ENCODE data around the gene NRCAM. TPM values are rescaled to one million over a fixed set of nuclear protein-coding genes. Genes with fewer than 3 reads are reported as not detected.
"Not testable (repeated sequence)": the region's sequence is repeated elsewhere in the genome, so short reads cannot be mapped to it uniquely, and the experiment has no call there.

Gene NRCAM
- total RNA-seq, 1 donor from 2014 or later: 16.2 TPM

- not testable (repeated sequence) for DNase-seq
Observed at GRCh38 chr7:108340406-108340805, 115.8 kb downstream of the NRCAM start.

DNA sequence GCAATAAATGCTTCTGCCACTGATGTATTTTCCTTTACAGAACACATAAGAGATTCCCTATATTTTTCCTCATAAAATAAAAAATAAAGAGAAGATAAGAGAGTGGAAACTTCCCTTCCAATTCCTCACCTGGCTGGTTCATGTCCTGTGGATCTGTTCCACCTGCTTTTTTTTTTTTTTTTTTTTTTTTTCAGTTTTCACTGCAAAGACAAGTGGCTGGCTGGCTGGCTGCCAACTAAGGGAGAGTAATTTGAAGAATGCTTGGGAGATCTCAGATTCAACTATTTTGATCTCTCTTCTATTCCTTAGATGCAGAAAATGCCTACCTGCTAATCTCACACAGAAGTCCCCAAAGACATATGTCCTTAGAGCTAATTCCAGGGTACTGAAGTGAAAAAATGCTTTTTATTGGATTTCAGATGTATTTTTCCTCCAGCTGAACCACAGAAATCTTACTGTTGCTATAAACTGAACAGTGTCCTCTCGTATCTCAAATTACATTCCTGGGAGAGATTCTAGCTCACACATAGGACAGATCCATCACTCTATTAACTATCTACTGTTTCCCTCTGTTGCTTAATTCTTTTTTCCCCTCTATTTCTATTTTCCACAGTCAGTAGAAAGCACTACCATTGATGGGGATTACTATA is 120.8 kb downstream of the NRCAM start:
- peak; percentile 57 for DNase-seq

- no peak for DNase-seq
Observed at GRCh38 chr7:108332937-108333336, 123.3 kb downstream of the NRCAM start.

DNA sequence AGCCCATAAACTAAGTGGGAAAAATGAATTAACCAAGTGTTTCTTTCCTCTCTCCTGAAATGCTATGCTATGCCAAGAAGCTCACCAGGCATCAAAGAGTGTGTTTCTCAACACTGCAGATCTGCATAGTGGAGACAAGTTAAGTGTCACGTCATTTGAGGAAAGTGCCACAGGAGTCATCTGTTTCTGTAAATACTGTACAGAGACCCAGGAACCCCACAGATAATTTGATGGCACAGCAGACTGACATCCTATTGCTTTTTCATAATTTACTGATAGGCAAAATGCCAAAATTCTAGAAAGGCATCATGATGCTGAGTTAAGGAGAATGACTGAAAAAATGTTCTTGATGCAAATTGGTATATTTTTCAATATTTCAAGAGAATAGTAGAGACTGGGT is 124.3 kb downstream of the NRCAM start:
- no peak for DNase-seq

- no peak for DNase-seq
Observed at GRCh38 chr7:108330227-108330626, 126.0 kb downstream of the NRCAM start.

DNA sequence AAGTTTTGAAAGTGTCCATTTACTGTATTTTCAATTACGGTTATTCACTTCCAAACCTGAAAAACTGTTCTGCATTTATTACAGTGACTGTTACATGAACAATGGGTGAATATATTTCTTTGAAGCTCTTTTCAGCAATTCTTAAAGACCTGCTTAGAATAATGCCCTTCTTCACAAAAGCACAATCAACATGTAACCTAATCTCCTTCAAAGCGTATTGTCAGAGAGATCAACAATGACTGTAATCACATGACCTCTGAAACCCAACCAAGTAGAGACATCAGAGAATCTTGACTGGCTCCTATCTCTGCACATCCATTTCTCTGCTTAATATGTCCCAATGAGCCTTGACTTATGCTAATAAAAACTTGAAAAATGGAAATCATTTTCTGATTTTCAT is 126.7 kb downstream of the NRCAM start:
- DNase-seq: no peak

DNA sequence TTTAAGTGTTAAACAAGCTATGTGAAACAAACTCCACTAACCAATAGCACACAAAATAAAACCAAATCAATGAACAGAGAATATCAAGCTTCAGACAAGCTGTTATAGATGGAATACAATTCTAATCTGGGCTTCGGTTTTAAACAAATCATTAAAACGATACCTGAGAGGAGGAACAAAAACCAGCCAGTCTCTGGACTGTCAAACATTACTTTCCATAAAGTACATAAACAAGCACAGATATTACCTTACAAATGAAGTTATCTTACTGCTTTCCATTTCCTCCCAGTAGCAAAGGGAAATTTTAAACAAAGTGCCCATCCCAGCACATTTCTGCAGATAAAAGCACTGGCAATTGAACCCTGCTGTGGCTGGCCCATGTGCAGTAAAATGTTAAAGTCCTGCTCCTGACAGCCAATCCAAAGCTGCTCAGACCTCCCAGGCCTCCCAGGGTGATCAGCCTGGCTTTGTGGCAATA is 128.0 kb downstream of the NRCAM start:
- DNase-seq: no peak

GRCh38 chr7:108327353-108327752 is 128.9 kb downstream of the NRCAM start:
- DNase-seq: no peak

DNA sequence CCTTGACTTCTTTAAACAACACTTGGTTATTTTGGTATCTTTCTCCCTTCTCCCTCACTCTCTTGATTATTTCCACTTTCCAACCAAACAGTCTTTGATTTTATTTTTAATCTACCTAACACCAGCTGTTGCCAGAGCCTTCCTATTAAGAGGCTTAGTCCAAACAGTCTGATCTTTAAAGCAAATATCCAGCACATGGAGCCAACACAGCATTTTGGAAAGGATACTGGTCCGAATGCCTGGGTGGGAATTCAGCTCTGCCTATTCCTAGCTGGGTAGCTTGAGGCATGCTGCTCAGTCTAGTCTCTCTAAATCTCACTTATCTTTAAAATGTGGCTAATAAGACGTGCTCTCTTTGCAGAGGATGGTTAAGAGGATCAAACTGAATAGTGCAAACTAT is 129.3 kb downstream of the NRCAM start:
- DNase-seq: no peak

GRCh38 chr7:108324053-108325038 is 131.9 kb downstream of the NRCAM start:
- no peak for DNase-seq

DNA sequence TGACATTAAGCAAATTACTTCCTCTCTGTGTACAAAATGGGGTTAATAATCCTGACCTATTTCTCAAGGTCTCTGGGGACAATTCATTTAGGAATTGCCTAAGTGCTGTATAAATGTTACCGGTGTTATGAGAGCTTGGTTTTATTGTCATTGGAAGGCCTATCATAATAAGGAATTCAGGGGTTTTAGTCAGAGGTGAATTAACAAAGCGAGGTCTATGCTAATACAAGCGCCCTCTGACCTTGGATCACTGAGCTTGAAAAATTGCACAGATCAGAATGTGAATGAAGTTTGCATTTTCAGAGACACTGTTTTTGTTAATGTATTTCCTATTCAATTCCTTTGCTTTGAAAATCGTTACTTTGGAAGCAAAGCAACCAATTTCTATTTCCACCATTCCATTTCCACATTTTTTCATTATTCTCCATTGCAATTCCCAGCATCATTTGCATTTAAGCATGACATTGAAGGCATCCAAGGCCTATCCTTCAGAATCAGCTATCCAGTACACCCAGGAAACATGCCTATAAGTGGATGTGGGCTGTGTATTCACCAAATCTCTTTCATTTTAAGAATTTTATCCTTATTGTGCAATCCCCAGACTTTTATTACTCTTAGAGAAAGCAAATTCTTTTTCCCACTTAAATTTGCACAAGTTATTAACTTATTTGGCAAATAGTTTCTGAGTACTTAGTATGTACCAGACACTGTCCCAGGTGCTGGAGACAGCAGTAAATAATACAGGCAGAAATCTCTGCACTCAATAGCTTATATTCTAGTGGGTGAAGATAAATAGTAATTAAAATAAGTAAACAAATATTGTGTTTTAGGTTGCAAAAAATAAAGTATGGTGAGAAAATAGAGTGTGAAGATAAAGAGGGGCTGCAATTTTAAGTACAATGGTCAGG is 133.1 kb downstream of the NRCAM start:
- DNase-seq: no peak

DNA sequence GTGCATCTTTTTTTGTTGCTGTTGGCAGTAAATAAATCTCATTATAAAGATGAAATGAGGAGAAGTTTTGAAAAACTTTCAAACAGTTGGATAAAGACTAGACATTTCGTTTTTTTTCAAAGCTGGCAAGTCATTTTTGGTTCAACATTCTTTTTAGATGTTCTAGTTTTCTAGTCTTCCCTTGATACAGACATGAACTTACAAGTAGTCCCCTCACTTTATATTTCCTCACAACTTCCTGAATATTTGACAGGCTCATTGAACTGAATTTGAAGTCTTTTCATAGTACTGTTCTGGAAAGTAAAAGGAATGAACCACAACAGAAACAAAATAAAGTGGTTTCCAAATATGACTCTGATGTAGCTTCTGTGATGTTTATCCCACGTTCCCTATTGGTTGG is 134.2 kb downstream of the NRCAM start:
- no peak for DNase-seq

- no peak for DNase-seq
Observed at GRCh38 chr7:108321359-108321758, 134.9 kb downstream of the NRCAM start.

DNA sequence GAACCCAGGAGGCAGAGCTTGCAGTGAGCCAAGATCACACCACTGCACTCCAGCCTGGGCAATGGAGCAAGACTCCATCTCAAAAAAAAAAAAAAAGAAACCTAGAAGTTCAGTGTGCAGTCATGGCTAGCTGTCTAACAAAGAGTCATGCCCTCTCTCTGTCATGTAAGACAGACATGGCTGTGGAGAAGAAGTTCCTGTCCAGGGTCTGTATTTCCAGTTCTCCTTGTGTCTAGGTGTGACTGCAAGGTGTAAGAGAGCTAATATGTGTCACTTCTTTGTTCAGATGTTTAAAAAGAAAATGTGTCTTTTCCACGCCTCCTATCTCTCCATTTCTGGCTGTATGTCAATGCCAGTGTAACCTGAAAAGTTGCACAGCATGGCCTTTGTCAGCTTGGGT is 139.5 kb downstream of the NRCAM start:
- no peak for DNase-seq

GRCh38 chr7:108314551-108314950 is 141.7 kb downstream of the NRCAM start:
- no peak for DNase-seq

GRCh38 chr7:108314049-108314448 is 142.2 kb downstream of the NRCAM start:
- DNase-seq: no peak

- DNase-seq: no peak
Observed at GRCh38 chr7:108313086-108313485, 143.2 kb downstream of the NRCAM start.

GRCh38 chr7:108311446-108312168 is 144.6 kb downstream of the NRCAM start:
- no peak for DNase-seq

- no peak for DNase-seq
Observed at GRCh38 chr7:108310351-108310750, 145.9 kb downstream of the NRCAM start.

DNA sequence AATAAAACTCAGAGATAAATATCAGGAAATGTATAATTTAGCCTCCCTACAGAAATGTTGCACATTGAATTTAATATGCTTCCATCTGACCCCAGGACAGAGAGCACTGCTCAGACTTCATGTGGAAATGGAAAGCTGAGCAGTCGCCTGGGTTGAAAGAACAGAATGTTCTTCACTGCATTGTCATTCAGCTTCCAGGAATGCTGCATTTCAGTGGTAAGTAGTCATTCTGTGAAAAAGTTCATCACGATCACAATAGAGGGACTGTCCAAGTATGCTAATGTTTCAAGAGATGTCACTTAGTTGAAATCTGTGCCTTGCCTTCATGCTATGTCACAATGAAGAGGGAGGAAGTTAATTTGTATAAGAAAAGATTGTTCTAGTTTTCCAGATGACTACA is 147.3 kb downstream of the NRCAM start:
- no peak for DNase-seq

DNA sequence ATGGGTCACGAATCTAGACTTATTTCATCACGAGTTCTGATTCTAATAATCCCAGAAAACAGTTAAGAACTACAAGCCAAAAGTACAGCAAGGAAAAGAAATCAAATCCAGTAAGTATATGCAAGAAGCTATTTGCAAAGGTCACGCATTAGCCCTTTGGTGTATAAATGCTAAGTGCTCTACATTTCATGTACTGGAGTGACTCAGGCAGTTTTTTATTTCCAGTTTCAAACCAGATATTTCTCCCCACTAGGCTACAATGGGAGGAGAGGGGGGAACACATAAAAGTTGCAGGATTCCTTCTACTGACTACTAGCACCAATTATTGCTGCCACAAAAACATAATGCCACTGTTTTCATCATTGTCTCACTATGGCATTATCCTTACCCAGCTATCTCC is 148.0 kb downstream of the NRCAM start:
- no peak for DNase-seq

- no peak for DNase-seq
Observed at GRCh38 chr7:108307595-108307994, 148.6 kb downstream of the NRCAM start.
